IPS DF 4.7 (cell line): ENCODE results near the gene PIK3R2.

Experiments
- DNase-seq: peaks from one replicate; pipeline ENCODE4 v3.0.0-alpha.2; 2013; ENCODE audit warnings: low spot score; ENCODE audit errors: extremely low read depth

The PIK3R2 gene

DNA sequence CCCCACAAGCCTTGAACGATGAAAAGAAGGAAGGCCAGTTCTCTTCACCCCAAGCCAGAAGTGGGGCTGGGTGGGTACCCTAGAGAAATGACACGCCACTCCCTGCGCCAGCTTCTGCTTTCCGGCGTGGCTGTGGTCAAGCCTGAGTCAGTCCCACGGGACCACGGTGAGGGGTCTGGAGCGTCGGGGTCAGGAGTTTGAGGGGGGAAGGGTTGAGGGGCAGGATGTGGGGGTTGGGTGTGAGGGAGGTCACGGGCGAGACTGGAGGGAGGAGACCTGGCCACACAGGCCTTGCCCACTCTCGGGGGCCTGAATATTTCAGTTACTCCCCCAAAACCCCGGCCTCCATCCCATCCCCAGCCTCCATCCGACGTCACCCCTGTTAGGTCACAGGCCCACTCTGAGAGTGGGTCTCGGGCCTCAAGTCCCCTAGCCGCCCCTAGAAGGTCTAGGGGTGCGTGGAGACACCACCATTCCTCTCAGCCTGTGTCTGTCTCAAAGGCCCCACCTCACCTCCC, 20.1 kb downstream of the PIK3R2 start:
- DNase-seq = no peak

GRCh38 chr19:18173572-18174288, 20.8 kb downstream of the PIK3R2 start, which contains the start of gene IFI30:
TSS of gene IFI30 (plus strand) at chr19:18173813. CDS start at chr19:18173842, 29 bp downstream.
- DNase-seq = no peak

- no peak for DNase-seq
Observed at GRCh38 chr19:18174983-18175382, 22.0 kb downstream of the PIK3R2 start.

DNA sequence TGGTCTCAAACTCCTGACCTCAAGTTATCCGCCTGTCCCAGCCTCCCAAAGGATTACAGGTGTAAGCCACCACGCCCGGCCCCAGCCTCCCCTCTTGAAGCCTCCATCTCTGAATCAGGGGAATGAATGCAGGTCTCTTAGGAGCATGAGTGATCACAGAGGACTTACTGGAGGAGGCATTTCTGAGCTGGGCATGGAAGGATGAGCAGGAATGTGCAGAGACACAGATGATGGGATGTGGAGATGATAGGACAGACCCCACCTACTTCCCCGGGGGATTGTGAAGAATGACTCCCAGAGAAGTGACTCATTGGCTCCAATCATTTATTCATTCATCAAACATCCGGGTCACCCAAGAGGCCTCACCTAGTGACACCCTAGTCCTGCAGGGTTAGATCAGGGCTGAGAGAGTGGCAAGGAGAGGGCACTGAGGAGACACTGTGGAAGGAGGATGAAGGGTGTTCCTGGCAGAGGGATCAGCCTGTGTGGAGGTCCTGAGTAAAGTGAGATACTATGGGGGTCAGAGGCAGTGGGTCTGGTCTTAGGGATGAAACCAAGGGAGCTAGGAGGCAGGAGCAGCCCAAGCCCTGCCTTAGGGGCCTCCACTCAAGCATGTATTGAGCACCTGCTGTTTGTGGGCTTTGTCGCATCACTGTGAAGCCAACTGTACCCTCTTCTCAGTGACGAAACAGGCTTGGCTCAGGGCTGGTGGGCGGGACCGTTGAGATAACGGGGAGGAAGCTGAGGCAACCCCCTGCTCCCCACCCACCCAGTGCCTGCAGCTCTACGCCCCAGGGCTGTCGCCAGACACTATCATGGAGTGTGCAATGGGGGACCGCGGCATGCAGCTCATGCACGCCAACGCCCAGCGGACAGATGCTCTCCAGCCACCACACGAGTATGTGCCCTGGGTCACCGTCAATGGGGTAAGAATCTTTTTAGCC, 23.7 kb downstream of the PIK3R2 start:
- DNase-seq = no peak

GRCh38 chr19:18179957-18180356, 27.0 kb downstream of the PIK3R2 start:
- no peak for DNase-seq

DNA sequence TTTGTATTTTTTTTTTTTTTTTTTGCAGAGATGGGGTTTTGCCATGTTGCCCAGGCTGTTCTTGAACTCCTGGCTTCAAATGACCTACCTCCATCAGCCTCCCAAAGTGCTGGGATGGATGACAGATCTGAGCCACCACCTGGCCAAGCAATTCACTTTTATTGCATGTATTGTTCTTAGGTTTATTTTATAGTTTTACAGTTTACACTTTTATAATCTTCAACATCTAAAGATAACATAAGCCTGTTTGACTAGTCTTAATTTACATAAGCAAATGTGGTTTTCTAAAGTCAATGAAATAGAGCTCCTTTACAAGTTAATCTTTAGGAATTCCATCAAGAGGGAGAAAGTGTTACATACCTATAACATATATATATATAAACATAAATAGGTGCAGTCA, 30.6 kb downstream of the PIK3R2 start:
- no peak for DNase-seq

- DNase-seq = no peak
Observed at GRCh38 chr19:18185538-18185937, 32.6 kb downstream of the PIK3R2 start.

- no peak for DNase-seq
Observed at GRCh38 chr19:18190278-18190677, 37.3 kb downstream of the PIK3R2 start.

- DNase-seq = no peak
Observed at GRCh38 chr19:18191640-18192062, 38.7 kb downstream of the PIK3R2 start.

- DNase-seq = peak; percentile 96
Observed at GRCh38 chr19:18192673-18193387, 39.9 kb downstream of the PIK3R2 start, which contains the start of gene MPV17L2. TSS of gene MPV17L2 (plus strand) at chr19:18193218. CDS start at chr19:18193282, 64 bp downstream.

GRCh38 chr19:18193388-18194180, 40.6 kb downstream of the PIK3R2 start:
- no peak for DNase-seq

GRCh38 chr19:18194181-18194530, 41.2 kb downstream of the PIK3R2 start:
- DNase-seq = no peak

- DNase-seq = no peak
Observed at GRCh38 chr19:18194554-18195238, 41.7 kb downstream of the PIK3R2 start.

- no peak for DNase-seq
Observed at GRCh38 chr19:18196511-18196845, 43.5 kb downstream of the PIK3R2 start.

DNA sequence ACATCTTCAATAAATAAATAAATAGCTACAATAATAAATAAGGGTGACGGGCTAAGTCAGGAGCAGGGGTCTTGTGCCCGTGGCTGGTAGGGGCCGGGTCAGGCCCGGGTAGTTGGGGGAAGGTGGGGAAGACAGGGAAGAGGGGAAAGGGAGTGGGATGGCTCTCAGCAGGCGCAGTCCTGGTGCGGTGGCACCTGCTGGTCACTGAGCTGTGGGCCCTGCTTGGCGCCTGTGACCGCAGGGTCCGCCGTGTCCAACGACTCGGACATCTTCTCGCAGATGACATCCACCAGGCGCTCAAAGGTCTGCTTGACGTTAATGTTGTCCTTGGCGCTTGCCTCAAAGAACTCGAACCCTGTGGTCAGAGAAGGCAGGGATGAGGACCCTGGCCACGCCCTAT, 44.3 kb downstream of the PIK3R2 start:
- DNase-seq = no peak

DNA sequence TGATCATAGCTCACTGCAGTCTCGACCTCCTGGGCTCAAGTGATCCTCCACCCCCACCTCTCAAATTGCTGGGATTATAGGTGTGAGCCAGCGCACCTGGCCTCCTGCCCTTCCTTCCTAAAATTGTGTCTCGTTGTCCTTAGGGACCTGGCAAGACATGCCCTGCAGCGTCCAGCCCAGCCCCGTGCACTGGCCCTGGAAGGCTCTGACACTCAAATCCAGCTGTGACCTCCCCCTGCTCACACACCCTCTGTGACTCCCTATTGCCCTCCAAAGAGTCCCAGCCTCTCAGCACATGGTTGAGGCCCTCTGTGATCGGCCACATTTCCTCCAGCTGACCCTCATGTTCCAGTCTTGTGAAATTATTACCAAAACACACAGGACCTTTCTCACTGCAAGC, 45.0 kb downstream of the PIK3R2 start:
- no peak for DNase-seq

- DNase-seq = no peak
Observed at GRCh38 chr19:18198374-18198773, 45.4 kb downstream of the PIK3R2 start.

DNA sequence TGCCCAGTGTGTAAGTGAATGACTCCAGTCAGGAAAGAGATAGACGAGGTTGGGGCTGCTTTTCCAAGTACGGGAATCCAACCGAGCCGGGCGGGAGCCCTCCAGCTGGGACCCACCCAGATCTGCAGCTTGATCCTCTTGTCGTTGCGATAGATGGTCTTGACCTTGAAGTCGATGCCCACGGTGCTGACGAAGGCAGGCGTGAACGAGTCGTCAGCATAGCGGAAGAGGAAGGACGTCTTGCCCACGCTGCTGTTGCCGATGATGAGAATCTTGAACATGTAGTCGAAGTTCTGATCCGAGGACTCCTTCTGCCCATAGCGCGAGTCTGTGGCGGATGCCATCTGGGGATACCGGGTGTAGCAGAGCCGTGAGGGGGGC, 49.4 kb downstream of the PIK3R2 start:
- no peak for DNase-seq

DNA sequence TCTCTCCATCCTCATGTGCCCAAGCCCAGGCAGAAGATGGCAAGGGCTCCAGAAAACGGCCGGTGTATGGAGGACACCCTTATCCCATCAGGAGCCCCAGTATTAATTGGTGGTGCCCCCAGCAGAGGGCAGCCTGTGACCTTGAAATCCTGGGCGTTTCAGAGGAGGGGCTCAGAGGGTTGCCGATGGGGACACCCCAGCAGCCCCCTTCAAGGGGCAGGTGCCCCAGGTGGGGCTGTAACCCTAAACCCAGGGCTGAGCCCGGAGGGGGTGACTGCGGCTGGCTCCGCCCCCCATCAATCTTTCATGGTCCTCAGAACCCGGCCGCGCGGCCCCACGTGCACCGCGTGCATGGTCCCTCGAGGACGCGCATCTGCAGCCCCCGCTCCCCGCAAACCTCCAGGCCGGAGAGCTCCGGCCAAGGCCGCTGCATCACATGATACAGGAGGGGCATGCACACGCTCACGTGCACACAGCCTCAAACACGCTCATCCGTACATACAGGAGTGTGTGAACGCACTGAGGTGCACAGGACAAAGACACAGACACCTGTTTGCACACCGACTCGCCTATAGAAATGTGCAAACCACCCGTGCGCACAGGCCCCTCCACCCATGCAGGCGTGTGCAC, 49.9 kb downstream of the PIK3R2 start:
- DNase-seq = no peak

- no peak for DNase-seq
Observed at GRCh38 chr19:18203408-18203862, 50.5 kb downstream of the PIK3R2 start.
